HepG2 (cell line): Measurements from ENCODE around the gene CEBPE. TPM values are rescaled to one million over a fixed set of nuclear protein-coding genes. Genes with fewer than 3 reads are reported as not detected.

Source experiments
- CBX2 ChIP-seq, 2 experiments: fragments of 200-600 bp in 1 of 2; sonication (generic); formaldehyde crosslinking in 1 of 2; IDR thresholded peaks; 2 replicates each; pipeline versions ENCODE4 v1.7.0 to v1.8.1; 2018 to 2022; ENCODE audit warnings: low read depth in 2 of 2, low read length in 1 of 2, mild to moderate bottlenecking in 1 of 2, missing genetic modification reagents in 1 of 2
- CBX5 ChIP-seq: sonication (generic); formaldehyde crosslinking; IDR thresholded peaks from 2 replicates; pipeline ENCODE4 v1.4.0; 2020; ENCODE audit warnings: missing genetic modification reagents, borderline replicate concordance
- CREM ChIP-seq, 2 experiments: sonication (generic) in 1 of 2; formaldehyde crosslinking in 1 of 2; IDR thresholded peaks; 2 replicates each; pipeline versions ENCODE4 v1.4.0 to v1.6.1; 2016 to 2020; ENCODE audit warnings: antibody characterized with exemption in 1 of 2, mild to moderate bottlenecking in 1 of 2, missing genetic modification reagents in 1 of 2
- EZH2 ChIP-seq: conservative IDR thresholded peaks from 2 replicates; pipeline ENCODE4 v1.6.1; 2012; ENCODE audit warnings: mild to moderate bottlenecking, low read depth, low read length, moderate library complexity
- HNF1B ChIP-seq: sonication (generic); formaldehyde crosslinking; IDR thresholded peaks from 2 replicates; pipeline ENCODE4 v1.5.1; 2020; ENCODE audit warnings: mild to moderate bottlenecking, moderate library complexity, missing genetic modification reagents
- HNF4G ChIP-seq, 2 experiments: sonication (generic) in 1 of 2; formaldehyde crosslinking in 1 of 2; IDR thresholded peaks; 2 replicates each; pipeline versions ENCODE4 v1.4.0 to v1.6.1; 2011 to 2020; ENCODE audit warnings: borderline replicate concordance in 2 of 2, low read depth in 2 of 2, mild to moderate bottlenecking in 2 of 2, low read length in 1 of 2, missing genetic modification reagents in 1 of 2, moderate library complexity in 1 of 2
- IRF1 ChIP-seq: sonication (generic); formaldehyde crosslinking; IDR thresholded peaks from 2 replicates; pipeline ENCODE4 v1.4.0; 2020; ENCODE audit warnings: low read depth, mild to moderate bottlenecking, missing genetic modification reagents
- LBX2 ChIP-seq: sonication (generic); formaldehyde crosslinking; IDR thresholded peaks from 2 replicates; pipeline ENCODE4 v1.5.0; 2020; ENCODE audit warnings: missing genetic modification reagents, mild to moderate bottlenecking, borderline replicate concordance
- MAFF ChIP-seq: IDR thresholded peaks from 2 replicates; pipeline ENCODE4 v1.6.1; 2011; ENCODE audit warnings: low read depth, low read length, improper control_type of control experiment
- MAFG ChIP-seq: sonication (generic); formaldehyde crosslinking; IDR thresholded peaks from 2 replicates; pipeline ENCODE4 v1.5.1; 2020; ENCODE audit warnings: mild to moderate bottlenecking, missing genetic modification reagents
- MXI1 ChIP-seq: IDR thresholded peaks from 3 replicates; pipeline ENCODE4 v1.6.1; 2012; ENCODE audit warnings: low read depth, low read length, inconsistent platforms, borderline replicate concordance
- PATZ1 ChIP-seq: sonication (generic); formaldehyde crosslinking; IDR thresholded peaks from 2 replicates; pipeline ENCODE4 v1.4.0; 2020; ENCODE audit warnings: missing genetic modification reagents
- PHF8 ChIP-seq: sonication (generic); formaldehyde crosslinking; IDR thresholded peaks from 2 replicates; pipeline ENCODE4 v1.5.0; 2020; ENCODE audit warnings: missing genetic modification reagents
- RBM22 ChIP-seq: fragments of 200-400 bp; formaldehyde crosslinking; optimal IDR thresholded peaks from 2 replicates; pipeline ENCODE3; 2017; ENCODE audit warnings: mild to moderate bottlenecking, low read length, moderate library complexity
- ZBTB37 ChIP-seq: sonication (generic); formaldehyde crosslinking; IDR thresholded peaks from 2 replicates; pipeline ENCODE4 v1.4.0; 2020; ENCODE audit warnings: mild to moderate bottlenecking, missing genetic modification reagents
- ZFP37 ChIP-seq: sonication (generic); formaldehyde crosslinking; IDR thresholded peaks from 2 replicates; pipeline ENCODE4 v1.4.0; 2020; ENCODE audit warnings: missing genetic modification reagents, borderline replicate concordance
- ZNF24 ChIP-seq: fragments of 450-650 bp; IDR thresholded peaks from 2 replicates; pipeline ENCODE4 v1.6.1; 2017; ENCODE audit warnings: antibody characterized with exemption, mild to moderate bottlenecking
- ZNF333 ChIP-seq: sonication (generic); formaldehyde crosslinking; IDR thresholded peaks from 2 replicates; pipeline ENCODE4 v1.4.0; 2020; ENCODE audit warnings: mild to moderate bottlenecking, missing genetic modification reagents, borderline replicate concordance
- ZNF577 ChIP-seq: sonication (generic); formaldehyde crosslinking; IDR thresholded peaks from 2 replicates; pipeline ENCODE4 v1.4.0; 2020; ENCODE audit warnings: mild to moderate bottlenecking, low read depth, missing genetic modification reagents, borderline replicate concordance
- ZZZ3 ChIP-seq: sonication (generic); formaldehyde crosslinking; IDR thresholded peaks from 2 replicates; pipeline ENCODE4 v1.4.0; 2020; ENCODE audit warnings: missing genetic modification reagents, mild to moderate bottlenecking, borderline replicate concordance
- polyA plus RNA-seq, 8 experiments: library from polyadenylated mRNA; depleted of rRNA in 3 of 8; stranded (reverse) in 7 of 8; unstranded in 1 of 8; fragments of >200 nt; fragmentation: Illumina TruSeq in 4 of 8; extraction: Trizol in 4 of 8; gene quantifications; 2 replicates each; pipeline versions ENCODE4 v1.2.1 to v1.2.3, GENCODE V29; 2011 to 2016; ENCODE audit warnings: low read depth in 4 of 8, missing spikeins in 1 of 8, mixed read lengths in 1 of 8; ENCODE audit not compliant: insufficient read depth in 1 of 8
- total RNA-seq, 5 experiments: library from RNA; depleted of rRNA; stranded (reverse); fragments of >200 nt; fragmentation: Illumina TruSeq; extraction: Trizol; gene quantifications; 2 replicates each; pipeline ENCODE4 v1.2.3, GENCODE V29; 2016; ENCODE audit warnings: low read depth in 1 of 5

Gene CEBPE
- total and polyA plus RNA-seq, 2 of the 13 experiments (the other 11 are each of a cell fraction or from before 2014, with no cell fraction given): 0.09 to 0.11 TPM

- TF ChIP-seq ZZZ3 (CRISPR knock-in tag): no peak
- peak; percentile 66; the same call in 1 of the 2 replicates for TF ChIP-seq ZNF333
- no peak; the same call in 1 of the 2 replicates for TF ChIP-seq MAFF
- TF ChIP-seq CBX5: peak; percentile 94; the same call in 1 of the 2 replicates
- TF ChIP-seq ZFP37 (CRISPR knock-in tag): peak; percentile 27; the same call in 1 of the 2 replicates
- peak; percentile 50; the same call in 1 of the 3 replicates for TF ChIP-seq MXI1
- TF ChIP-seq ZNF24: no peak
- TF ChIP-seq HNF1B (CRISPR knock-in tag): peak; percentile 97
- TF ChIP-seq MAFG (CRISPR knock-in tag): no peak
- TF ChIP-seq RBM22: no peak
- no peak for TF ChIP-seq HNF4G (IDR thresholded peaks at IDR 0.05; ENCODE audit: borderline replicate concordance, low read depth, low read length)
- peak; percentile 18; the same call in 1 of the 2 replicates for TF ChIP-seq HNF4G (CRISPR knock-in tag; IDR thresholded peaks at IDR 0.05; ENCODE audit: borderline replicate concordance, low read depth)
- peak; percentile 44; the same call in 1 of the 2 replicates for TF ChIP-seq PHF8
- TF ChIP-seq CREM (IDR thresholded peaks at IDR 0.05): no peak
- no peak for TF ChIP-seq CREM (CRISPR knock-in tag; IDR thresholded peaks at IDR 0.05)
- TF ChIP-seq EZH2: no peak; the same call in 1 of the 2 replicates
- no peak for TF ChIP-seq CBX2 (IDR thresholded peaks at IDR 0.05; ENCODE audit: low read depth, low read length)
- peak; percentile 94 for TF ChIP-seq CBX2 (CRISPR knock-in tag; IDR thresholded peaks at IDR 0.05; ENCODE audit: low read depth)
- no peak for TF ChIP-seq IRF1 (CRISPR knock-in tag)
- no peak for TF ChIP-seq ZBTB37
- peak; percentile 83 for TF ChIP-seq LBX2 (CRISPR knock-in tag)
- peak; percentile 78 for TF ChIP-seq PATZ1 (CRISPR knock-in tag)
- no peak for TF ChIP-seq ZNF577 (CRISPR knock-in tag)
Observed at GRCh38 chr14:23120541-23121251, 1.6 kb upstream of the CEBPE start (continued).
